Stimulated activated CD4-positive, alpha-beta T cell treated with anti-CD3 and anti-CD28 coated beads, TNF-alpha, amount 100 ng/mL, for 4 hours (primary cell): ENCODE data around the gene OR5A1.
"Not testable (repeated sequence)": the region's sequence is repeated elsewhere in the genome, so short reads cannot be mapped to it uniquely, and the experiment has no call there.

ENCODE experiments used
- DNase-seq, 3 experiments: peaks; one replicate each; pipeline ENCODE4 v3.0.0-alpha.2; 2020; ENCODE audit warnings: low read depth in 3 of 3

OR5A1 gene

GRCh38 chr11:59436169-59436568, at the start of gene OR5A1:
OR5A1 (plus strand) TSS chr11:59436469; CDS start chr11:59443169, 6,700 bp downstream.
- no peak for DNase-seq

GRCh38 chr11:59394186-59394585, 42.1 kb upstream of the OR5A1 start:
- DNase-seq: no peak

GRCh38 chr11:59400461-59401261, 35.6 kb upstream of the OR5A1 start:
- DNase-seq: no peak

GRCh38 chr11:59401262-59401552, 35.1 kb upstream of the OR5A1 start:
- no peak for DNase-seq

GRCh38 chr11:59403546-59403945, 32.7 kb upstream of the OR5A1 start:
- no peak for DNase-seq

GRCh38 chr11:59413646-59414045, 22.6 kb upstream of the OR5A1 start:
- no peak for DNase-seq

GRCh38 chr11:59415111-59415510, 21.2 kb upstream of the OR5A1 start:
- no peak for DNase-seq

- no peak for DNase-seq
These were observed 19.7 kb upstream of the OR5A1 start for GRCh38 chr11:59416613-59417012.

GRCh38 chr11:59417023-59417422, 19.2 kb upstream of the OR5A1 start:
- DNase-seq: no peak

GRCh38 chr11:59418156-59418555, 18.1 kb upstream of the OR5A1 start:
- DNase-seq: no peak

- DNase-seq: no peak
These were observed 12.4 kb upstream of the OR5A1 start for GRCh38 chr11:59423835-59424234.

- no peak for DNase-seq
These were observed 11.1 kb upstream of the OR5A1 start for GRCh38 chr11:59425131-59425530.

- DNase-seq: no peak
These were observed 9.8 kb upstream of the OR5A1 start, which contains the start of gene OR5A2 for GRCh38 chr11:59426361-59427067. OR5A2 (minus strand) TSS chr11:59426413; CDS start chr11:59422953, 3,460 bp downstream.

GRCh38 chr11:59427068-59427382, 9.2 kb upstream of the OR5A1 start:
- DNase-seq: no peak

GRCh38 chr11:59429924-59430516, 6.2 kb upstream of the OR5A1 start:
- peak in 1 of 3 experiments; percentile 11 for DNase-seq

- DNase-seq: no peak
These were observed 1.5 kb downstream of the OR5A1 start for GRCh38 chr11:59437770-59438169.

- not testable (repeated sequence) for DNase-seq
These were observed 9.4 kb downstream of the OR5A1 start for GRCh38 chr11:59445624-59446023.

- no peak for DNase-seq
These were observed 12.2 kb downstream of the OR5A1 start for GRCh38 chr11:59448484-59448883.

- no peak for DNase-seq
These were observed 20.4 kb downstream of the OR5A1 start, which contains the start of gene OR4D6 for GRCh38 chr11:59456661-59457060. OR4D6 (plus strand) TSS chr11:59456961; CDS start chr11:59456961, 0 bp downstream.

GRCh38 chr11:59459916-59460315, 23.6 kb downstream of the OR5A1 start:
- no peak for DNase-seq

- DNase-seq: no peak
These were observed 26.9 kb downstream of the OR5A1 start for GRCh38 chr11:59463190-59463641.

GRCh38 chr11:59473015-59473414, 36.7 kb downstream of the OR5A1 start, which contains the start of gene OR4D10:
OR4D10 (plus strand) TSS chr11:59473315; CDS start chr11:59477430, 4,115 bp downstream.
- DNase-seq: no peak

- no peak for DNase-seq
These were observed 38.9 kb downstream of the OR5A1 start for GRCh38 chr11:59475176-59475575.
